Nephron progenitor cell (in vitro differentiated cells): Measurements from ENCODE around the gene SMYD5.

Experiments
- DNase-seq: peaks from one replicate; pipeline ENCODE4 v3.0.0; 2021
- H3K27ac Mint-ChIP-seq: 2 replicates; pipeline ENCODE4 v1.8.0; 2021; ENCODE audit warnings: mild to moderate bottlenecking, moderate library complexity, mixed read lengths
- H3K27me3 Mint-ChIP-seq: 2 replicates; pipeline ENCODE4 v1.8.0; 2021; ENCODE audit warnings: mild to moderate bottlenecking, low read depth, mixed read lengths; ENCODE audit not compliant: poor library complexity
- H3K36me3 Mint-ChIP-seq: 2 replicates; pipeline ENCODE4 v1.8.0; 2021; ENCODE audit warnings: low read depth, mixed read lengths
- H3K4me1 Mint-ChIP-seq: 2 replicates; pipeline ENCODE4 v1.8.0; 2021; ENCODE audit warnings: mixed read lengths
- H3K4me3 Mint-ChIP-seq: 2 replicates; pipeline ENCODE4 v1.8.0; 2021; ENCODE audit warnings: mild to moderate bottlenecking, moderate library complexity, mixed read lengths
- H3K9me3 Mint-ChIP-seq: 2 replicates; pipeline ENCODE4 v1.8.0; 2021; ENCODE audit warnings: mild to moderate bottlenecking, moderate library complexity, mixed read lengths
- CTCF ChIP-seq: fragments of 200-600 bp; sonication (generic); IDR thresholded peaks from 2 replicates; pipeline ENCODE4 v1.5.0; 2021; ENCODE audit warnings: antibody characterized with exemption

Gene SMYD5

GRCh38 chr2:73263540-73264331 is 49.7 kb downstream of the SMYD5 start:
- no peak overlapping the region for H3K4me3 Mint-ChIP-seq
- peaks cover 34% of the 10 kb centered on the region for H3K27me3 Mint-ChIP-seq
- no peak for TF ChIP-seq CTCF
- H3K36me3 Mint-ChIP-seq, result peaks cover 8% of the 10 kb centered on the region
- no peaks in the 10 kb centered on the region for H3K9me3 Mint-ChIP-seq
- peaks cover 14% of the 10 kb centered on the region for H3K4me1 Mint-ChIP-seq
- DNase-seq, result no peak
- H3K27ac Mint-ChIP-seq, result no peak overlapping the region

- Mint-ChIP-seq H3K4me3 (no peak overlapping the region), H3K27ac (no peak overlapping the region), H3K4me1 (peaks cover 14% of the 10 kb centered on the region), H3K27me3 (peaks cover 38% of the 10 kb centered on the region), H3K36me3 (peaks cover 8% of the 10 kb centered on the region), H3K9me3 (no peaks in the 10 kb centered on the region)
- no peak for TF ChIP-seq CTCF
- no peak for DNase-seq
Observed at GRCh38 chr2:73264332-73264606, 50.2 kb downstream of the SMYD5 start.

- TF ChIP-seq CTCF, result no peak
- no peaks in the 10 kb centered on the region for H3K9me3 Mint-ChIP-seq
- H3K4me3 Mint-ChIP-seq, result no peak overlapping the region
- H3K4me1 Mint-ChIP-seq, result peaks cover 14% of the 10 kb centered on the region
- H3K36me3 Mint-ChIP-seq, result peaks cover 8% of the 10 kb centered on the region
- peaks cover 41% of the 10 kb centered on the region for H3K27me3 Mint-ChIP-seq
- no peak overlapping the region for H3K27ac Mint-ChIP-seq
- no peak for DNase-seq
Observed at GRCh38 chr2:73264783-73265182, 50.7 kb downstream of the SMYD5 start.

GRCh38 chr2:73265298-73266060 is 51.4 kb downstream of the SMYD5 start:
- no peak for DNase-seq
- no peaks in the 10 kb centered on the region for H3K9me3 Mint-ChIP-seq
- TF ChIP-seq CTCF, result no peak
- H3K27me3 Mint-ChIP-seq, result peaks cover 48% of the 10 kb centered on the region
- peaks cover 8% of the 10 kb centered on the region for H3K36me3 Mint-ChIP-seq
- H3K4me3 Mint-ChIP-seq, result no peak overlapping the region
- H3K27ac Mint-ChIP-seq, result no peak overlapping the region
- peaks cover 11% of the 10 kb centered on the region for H3K4me1 Mint-ChIP-seq

- no peak overlapping the region for H3K4me3 Mint-ChIP-seq
- H3K4me1 Mint-ChIP-seq, result peaks cover 10% of the 10 kb centered on the region
- TF ChIP-seq CTCF, result no peak
Observed at GRCh38 chr2:73266061-73266901, 52.2 kb downstream of the SMYD5 start.

More at GRCh38 chr2:73266061-73266901, 52.2 kb downstream of the SMYD5 start:
- no peak for DNase-seq
- H3K36me3 Mint-ChIP-seq, result peaks cover 8% of the 10 kb centered on the region
- no peaks in the 10 kb centered on the region for H3K9me3 Mint-ChIP-seq
- no peak overlapping the region for H3K27ac Mint-ChIP-seq
- H3K27me3 Mint-ChIP-seq, result peaks cover 56% of the 10 kb centered on the region
